Hematopoietic multipotent progenitor cell treated with erythropoietin and hydrocortisone succinate and interleukin-3 and kit ligand, for 15 days (in vitro differentiated cells): ENCODE measurements around the gene CCL3.
"Not testable (repeated sequence)": the region's sequence is repeated elsewhere in the genome, so short reads cannot be mapped to it uniquely, and the experiment has no call there.

ENCODE experiments used
- DNase-seq: peaks from one replicate; pipeline ENCODE4 v3.0.0-alpha.2; 2015; ENCODE audit warnings: low spot score

CCL3 gene

GRCh38 chr17:36085765-36086164 is 4.2 kb downstream of the CCL3 start:
- no peak for DNase-seq

- not testable (repeated sequence) for DNase-seq
Observed at GRCh38 chr17:36083691-36084090, 6.3 kb downstream of the CCL3 start.

DNA sequence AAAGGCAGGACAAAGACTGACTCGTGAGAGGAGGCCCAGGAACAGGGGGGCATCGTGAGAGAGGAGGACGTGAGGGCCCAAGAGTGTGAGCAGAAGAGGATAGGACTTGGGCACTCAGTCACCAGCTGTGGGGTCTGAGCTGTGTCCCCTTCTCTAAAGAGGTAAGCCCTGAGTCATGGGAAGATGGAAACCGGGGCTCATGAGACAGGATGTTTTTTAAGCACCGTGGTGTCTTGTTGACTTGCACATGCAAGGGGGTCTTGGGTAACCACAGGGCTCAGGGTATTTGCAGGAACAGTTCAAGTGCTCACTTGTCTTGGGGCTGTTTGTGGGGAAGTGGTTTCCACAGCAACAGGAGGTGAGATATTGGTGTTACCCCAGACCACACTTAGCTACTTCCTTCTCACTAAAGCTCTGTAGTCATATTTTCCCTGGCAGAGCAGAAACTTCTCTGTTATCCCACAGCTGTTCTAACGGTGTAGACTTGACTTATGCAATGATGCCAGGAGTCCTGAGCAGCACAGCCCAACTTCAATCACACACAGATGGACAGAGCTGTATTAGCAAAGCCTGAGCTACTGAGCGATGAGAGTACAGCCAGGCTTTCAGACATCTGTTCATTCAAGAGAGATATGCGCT is 7.3 kb downstream of the CCL3 start:
- DNase-seq, result not testable (repeated sequence)

GRCh38 chr17:36081681-36082471 is 8.1 kb downstream of the CCL3 start:
- not testable (repeated sequence) for DNase-seq

DNA sequence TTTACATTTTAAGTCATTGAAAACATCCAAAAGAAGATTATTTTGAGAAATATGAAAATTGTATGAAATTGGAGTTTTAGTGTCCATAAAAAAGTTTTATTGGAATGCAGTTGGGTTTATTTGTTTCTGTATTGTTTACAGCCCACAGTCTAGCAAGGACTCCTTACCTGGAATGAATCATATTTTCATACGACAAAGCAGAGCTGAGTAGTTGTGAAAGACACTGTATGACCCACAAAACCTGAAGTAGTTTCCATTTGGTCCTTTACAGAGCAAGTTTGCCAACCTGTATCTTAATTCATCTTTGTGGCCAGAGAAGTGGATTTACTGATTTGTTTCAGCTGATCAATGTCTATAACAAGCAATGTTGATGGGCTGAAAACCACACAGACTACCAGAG is 15.6 kb downstream of the CCL3 start:
- no peak for DNase-seq

DNA sequence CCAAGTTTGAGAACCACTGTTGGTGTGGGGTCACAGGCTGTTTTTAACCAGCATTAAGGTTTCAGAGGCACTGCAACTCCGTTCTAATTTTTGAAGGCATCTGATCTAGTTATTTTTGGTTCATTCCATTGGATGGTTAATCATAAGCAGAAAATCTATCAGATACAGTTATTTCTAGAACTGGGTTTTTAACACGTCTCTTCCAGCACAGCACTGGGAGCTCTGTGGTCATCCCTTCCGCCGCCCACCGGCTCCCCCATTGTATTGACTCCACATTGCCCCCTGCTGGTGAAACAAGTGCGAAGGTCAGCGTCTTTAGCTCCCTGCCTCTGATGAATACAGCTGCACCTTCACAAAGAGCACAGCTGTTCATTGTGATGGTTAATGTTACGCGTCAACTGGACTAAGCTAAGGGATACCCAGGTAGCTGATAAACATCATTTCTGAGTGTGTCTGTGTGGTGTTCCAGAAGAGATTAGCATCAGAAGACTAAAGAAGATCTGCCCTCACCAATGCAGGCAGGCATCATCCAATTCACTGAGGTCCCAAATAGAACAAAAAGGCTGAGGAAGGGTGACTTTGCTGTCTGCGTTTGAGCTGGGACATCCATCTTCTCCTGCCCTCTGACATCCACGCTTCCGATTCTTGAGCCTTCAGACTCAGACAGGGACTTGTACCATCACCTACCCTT is 17.4 kb downstream of the CCL3 start:
- peak; percentile 59 for DNase-seq

GRCh38 chr17:36071751-36072150 is 18.2 kb downstream of the CCL3 start:
- no peak for DNase-seq

- DNase-seq, result no peak
Observed at GRCh38 chr17:36070427-36070826, 19.5 kb downstream of the CCL3 start.

DNA sequence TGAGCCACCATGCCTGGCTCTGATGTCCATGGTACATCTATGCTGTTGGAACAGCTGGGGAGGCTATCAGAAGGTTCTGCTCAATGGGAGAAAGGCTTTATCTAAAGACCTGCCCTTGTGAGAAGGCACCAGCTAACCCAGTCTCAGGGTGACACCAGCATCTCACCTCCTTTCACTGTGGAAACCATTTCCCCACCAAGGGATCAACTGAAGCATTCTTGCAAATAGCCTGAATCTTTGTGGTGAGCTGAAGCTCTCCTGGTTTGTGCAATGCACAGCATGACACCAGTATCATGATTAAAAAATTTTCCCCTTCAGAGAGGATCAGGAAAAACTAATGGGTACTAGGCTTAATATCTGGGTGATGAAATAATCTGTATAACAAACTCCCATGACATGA is 20.8 kb downstream of the CCL3 start:
- no peak for DNase-seq

DNA sequence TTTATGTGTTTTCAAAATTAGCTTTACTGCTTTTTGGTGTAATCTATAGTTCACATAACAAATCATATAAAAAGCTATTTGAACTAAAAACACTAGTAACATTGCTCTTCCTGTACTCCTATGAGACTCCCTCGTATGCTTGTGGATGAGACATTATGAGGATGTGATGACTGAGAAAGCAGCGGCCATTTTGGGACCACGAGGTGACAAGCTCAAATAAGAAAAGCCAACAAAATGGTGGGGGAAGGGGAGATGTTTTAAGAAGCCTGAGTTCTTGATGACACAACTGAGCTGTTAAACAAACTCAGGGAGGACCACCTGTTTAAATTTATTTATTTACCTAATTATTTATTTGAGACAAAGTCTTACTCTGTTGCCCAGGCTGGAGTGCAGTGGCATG is 21.4 kb downstream of the CCL3 start:
- no peak for DNase-seq

GRCh38 chr17:36066365-36066985 is 23.5 kb downstream of the CCL3 start:
- no peak for DNase-seq

- no peak for DNase-seq
Observed at GRCh38 chr17:36063786-36064541, 26.0 kb downstream of the CCL3 start, which contains the start of gene CCL18. TSS of gene CCL18 (plus strand) at chr17:36064272. CDS start at chr17:36064343, 71 bp downstream.

DNA sequence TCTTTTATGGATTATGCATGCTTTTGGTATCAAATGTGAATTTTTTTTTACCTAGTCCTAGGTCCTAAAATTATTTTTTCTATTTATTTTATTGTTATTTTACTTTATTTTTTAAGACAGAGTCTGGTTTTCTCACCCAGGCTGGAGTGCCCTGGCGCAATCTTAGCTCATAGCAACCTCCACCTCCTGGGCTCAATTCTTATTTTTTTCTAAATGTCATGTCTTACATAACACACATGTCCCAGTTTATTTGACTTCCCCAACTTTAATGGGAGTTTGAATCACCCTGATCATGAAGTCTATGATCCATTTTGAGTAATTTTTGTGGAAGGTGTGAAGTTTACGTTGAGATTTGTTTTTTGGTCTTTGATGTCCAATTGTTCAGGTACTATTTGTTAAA is 29.1 kb downstream of the CCL3 start:
- DNase-seq, result no peak

GRCh38 chr17:36059406-36059805 is 30.5 kb downstream of the CCL3 start:
- DNase-seq, result no peak

DNA sequence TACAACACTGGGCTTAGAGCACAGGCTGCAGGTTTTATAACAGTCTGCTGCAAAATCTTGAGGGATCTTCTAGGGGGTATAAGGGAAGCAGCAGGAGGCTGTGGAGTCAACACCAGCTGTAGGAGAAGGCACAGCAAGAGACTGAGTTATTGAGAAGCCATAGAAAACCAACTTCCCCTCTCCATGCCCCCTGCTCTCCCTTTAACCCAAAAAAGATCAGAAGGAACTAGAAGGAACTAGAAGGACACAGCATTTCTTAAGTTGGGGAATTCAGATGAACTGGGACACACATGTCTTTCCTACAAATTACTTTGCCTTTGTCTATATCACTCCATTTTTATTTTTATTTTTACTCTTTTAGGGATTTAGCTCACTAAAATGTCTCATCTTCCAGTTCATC is 32.0 kb downstream of the CCL3 start:
- DNase-seq, result no peak

DNA sequence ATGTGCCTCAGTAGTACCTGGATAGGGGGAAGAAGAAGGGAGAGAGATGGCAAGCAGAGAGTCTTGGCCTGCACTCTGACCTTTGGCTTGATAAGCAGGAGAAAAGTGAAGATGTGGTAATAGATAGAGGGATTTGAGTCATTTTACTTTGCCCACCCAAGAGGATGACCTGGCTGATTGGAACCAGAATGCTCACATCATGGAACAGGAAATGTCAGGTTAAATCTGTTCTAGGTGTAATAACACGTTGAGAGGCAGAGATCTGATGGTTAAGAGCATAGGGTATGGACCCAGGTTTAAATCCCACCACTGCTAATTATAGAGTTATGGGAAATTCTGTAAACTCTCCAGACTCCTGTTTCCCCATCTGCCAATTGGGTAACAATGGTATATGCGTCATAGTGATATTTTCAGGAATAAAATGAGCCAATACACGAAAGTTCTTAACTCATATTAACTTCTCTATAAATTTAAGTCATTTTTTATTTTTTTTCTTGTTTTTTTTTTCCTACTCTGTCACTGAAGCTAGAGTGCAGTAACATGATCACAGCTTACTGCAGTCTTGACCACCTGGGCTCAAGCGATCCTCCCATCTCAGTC is 33.9 kb downstream of the CCL3 start:
- DNase-seq, result no peak

DNA sequence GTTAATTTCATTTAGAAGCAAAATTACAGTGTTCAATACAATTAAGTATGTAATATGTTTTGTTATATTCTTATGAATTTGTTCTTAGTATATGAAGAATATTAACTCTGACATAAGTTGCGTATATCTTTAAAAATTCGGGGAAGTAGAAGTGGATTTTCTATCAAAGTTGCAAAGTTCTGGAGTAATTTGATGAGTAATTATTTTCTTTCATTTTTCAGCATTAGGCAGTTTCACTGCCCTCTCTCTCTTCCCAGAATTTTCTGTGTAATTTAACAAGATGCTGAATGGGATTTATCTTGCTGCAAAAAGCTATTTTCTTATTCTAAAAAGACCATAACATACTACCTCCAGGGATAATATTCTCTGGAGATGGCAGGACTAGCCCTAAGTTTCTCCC is 34.8 kb downstream of the CCL3 start:
- DNase-seq, result no peak

DNA sequence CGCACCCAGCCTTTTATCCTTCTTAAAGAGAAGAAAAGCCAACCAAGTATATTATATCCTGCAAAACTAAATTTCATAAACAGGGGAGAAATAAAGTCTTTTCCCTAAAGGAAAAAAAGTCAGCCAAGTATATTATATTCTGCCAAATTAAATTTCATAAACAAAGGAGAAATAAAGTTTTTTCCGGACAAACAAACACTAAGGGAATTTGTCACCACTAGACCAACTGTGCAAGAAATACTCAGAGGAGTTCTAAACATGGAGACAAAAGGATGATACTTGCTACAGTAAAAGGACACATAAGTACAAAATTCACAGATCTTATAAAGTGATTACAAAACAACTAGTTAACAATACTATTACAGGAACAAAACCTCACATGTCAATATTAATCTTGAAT is 40.3 kb downstream of the CCL3 start:
- DNase-seq, result no peak

DNA sequence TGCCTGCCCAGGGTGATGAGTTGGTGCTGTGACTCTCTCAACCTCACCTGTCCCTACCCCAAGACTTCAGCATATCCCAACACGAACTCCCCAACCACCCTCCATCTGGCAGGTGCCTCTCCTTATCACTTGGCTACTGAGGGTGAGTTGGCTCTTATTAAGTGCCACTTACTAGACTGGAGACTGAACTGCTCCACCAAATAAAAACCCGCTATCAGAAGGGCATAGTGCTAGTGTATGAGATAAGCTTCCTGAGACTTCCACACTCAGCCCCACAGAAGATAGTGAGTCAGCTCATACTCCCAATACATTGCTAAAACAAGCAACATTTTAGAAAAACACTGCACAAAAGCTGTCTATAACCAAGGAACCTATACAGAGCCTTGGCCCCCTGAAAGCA is 41.9 kb downstream of the CCL3 start:
- DNase-seq, result peak; percentile 11
